Measurements from ENCODE around the gene KRTAP17-1.
A peak's percentile ranks its signal among the peaks of the same experiment; 100 is the strongest.

Gene KRTAP17-1

GRCh38 chr17:41308918-41309359 is 6.6 kb downstream of the KRTAP17-1 start, which contains the start of gene KRTAP16-1:
Gene KRTAP16-1, minus strand, starts transcription at chr17:41309309. Its CDS starts 56 bp downstream, at chr17:41309253.
- Histone ChIP-seq H3K79me2 (ENCODE audit: insufficient read depth, low read depth) (no peaks in the 10 kb centered on the region), H4K20me1 (ENCODE audit: insufficient read depth) (no peaks in the 10 kb centered on the region), H3K4me3 (IDR thresholded peaks at IDR 0.05; ENCODE audit: insufficient read depth, low read depth, low read length) (no peak within 1 kb of the TSS), H3K36me3 (ENCODE audit: insufficient read depth) (no peaks in the 10 kb centered on the region), H3K4me2 (peak within 1 kb of the TSS; percentile 25; the same call in 1 of the 2 replicates), H2AFZ (ENCODE audit: low read depth) (peak within 1 kb of the TSS; percentile 48; the same call in 1 of the 2 replicates), H3K27me3 (ENCODE audit: insufficient read depth, low read depth) (no peaks in the 10 kb centered on the region), H3K9ac (no peak within 1 kb of the TSS), H3K27ac (no peak within 1 kb of the TSS), H3K4me1 (ENCODE audit: low read depth, poor library complexity, severe bottlenecking) (peaks cover 10% of the 10 kb centered on the region)
- TF ChIP-seq CTCF (conservative IDR thresholded peaks at IDR 0.05; ENCODE audit: low read depth, low read length): no peak

GRCh38 chr17:41308251-41308917 is 7.1 kb downstream of the KRTAP17-1 start:
- no peaks in the 10 kb centered on the region for H4K20me1 ChIP-seq (ENCODE audit: insufficient read depth)
- no peak overlapping the region for H3K27ac ChIP-seq
- peaks cover 10% of the 10 kb centered on the region for H3K4me1 ChIP-seq (ENCODE audit: low read depth, poor library complexity, severe bottlenecking)
- H3K79me2 ChIP-seq (ENCODE audit: insufficient read depth, low read depth): no peaks in the 10 kb centered on the region
- H2AFZ ChIP-seq (ENCODE audit: low read depth): peak overlapping the region; percentile 48; the same call in 1 of the 2 replicates
- H3K36me3 ChIP-seq (ENCODE audit: insufficient read depth): no peaks in the 10 kb centered on the region
- H3K4me3 ChIP-seq (IDR thresholded peaks at IDR 0.05; ENCODE audit: insufficient read depth, low read depth, low read length): no peak overlapping the region
- H3K4me2 ChIP-seq: peak overlapping the region; percentile 25; the same call in 1 of the 2 replicates
- H3K9ac ChIP-seq: no peak overlapping the region
- TF ChIP-seq CTCF (conservative IDR thresholded peaks at IDR 0.05; ENCODE audit: low read depth, low read length): no peak
- H3K27me3 ChIP-seq (ENCODE audit: insufficient read depth, low read depth): no peaks in the 10 kb centered on the region

GRCh38 chr17:41307647-41308046 is 7.9 kb downstream of the KRTAP17-1 start:
- Histone ChIP-seq H3K36me3 (ENCODE audit: insufficient read depth) (no peaks in the 10 kb centered on the region), H4K20me1 (ENCODE audit: insufficient read depth) (no peaks in the 10 kb centered on the region), H3K4me3 (IDR thresholded peaks at IDR 0.05; ENCODE audit: insufficient read depth, low read depth, low read length) (no peak overlapping the region), H3K79me2 (ENCODE audit: insufficient read depth, low read depth) (no peaks in the 10 kb centered on the region), H3K4me1 (ENCODE audit: low read depth, poor library complexity, severe bottlenecking) (peaks cover 10% of the 10 kb centered on the region), H3K4me2 (no peak overlapping the region), H3K27me3 (ENCODE audit: insufficient read depth, low read depth) (no peaks in the 10 kb centered on the region), H3K27ac (no peak overlapping the region), H3K9ac (no peak overlapping the region), H2AFZ (ENCODE audit: low read depth) (no peak overlapping the region)
- TF ChIP-seq CTCF (conservative IDR thresholded peaks at IDR 0.05; ENCODE audit: low read depth, low read length): no peak

- no peak for TF ChIP-seq CTCF (conservative IDR thresholded peaks at IDR 0.05; ENCODE audit: low read depth, low read length)
- H3K27me3 ChIP-seq (ENCODE audit: insufficient read depth, low read depth): no peaks in the 10 kb centered on the region
These were observed 11.4 kb downstream of the KRTAP17-1 start for GRCh38 chr17:41304091-41304490.

More at GRCh38 chr17:41304091-41304490, 11.4 kb downstream of the KRTAP17-1 start:
- H2AFZ ChIP-seq (ENCODE audit: low read depth): no peak overlapping the region
- no peaks in the 10 kb centered on the region for H3K36me3 ChIP-seq (ENCODE audit: insufficient read depth)
- H3K4me2 ChIP-seq: no peak overlapping the region
- no peaks in the 10 kb centered on the region for H3K79me2 ChIP-seq (ENCODE audit: insufficient read depth, low read depth)
- H3K4me1 ChIP-seq (ENCODE audit: low read depth, poor library complexity, severe bottlenecking): peaks cover 10% of the 10 kb centered on the region
- H3K27ac ChIP-seq: no peak overlapping the region
- no peak overlapping the region for H3K9ac ChIP-seq
- no peaks in the 10 kb centered on the region for H4K20me1 ChIP-seq (ENCODE audit: insufficient read depth)
- H3K4me3 ChIP-seq (IDR thresholded peaks at IDR 0.05; ENCODE audit: insufficient read depth, low read depth, low read length): no peak overlapping the region
